Nephron (organoid): ENCODE data around the gene CLPTM1L.

Source experiments
- H3K27ac Mint-ChIP-seq, 3 experiments: 2 replicates each; pipeline ENCODE4 v1.8.0; 2020; ENCODE audit warnings: mixed read lengths in 3 of 3, mild to moderate bottlenecking in 2 of 3, moderate library complexity in 1 of 3
- H3K27me3 Mint-ChIP-seq: 2 replicates; pipeline ENCODE4 v1.8.0; 2021; ENCODE audit warnings: low read depth, mild to moderate bottlenecking, moderate library complexity, mixed read lengths
- H3K36me3 Mint-ChIP-seq: 2 replicates; pipeline ENCODE4 v1.8.0; 2020; ENCODE audit warnings: low read depth, mixed read lengths
- H3K4me1 Mint-ChIP-seq: 2 replicates; pipeline ENCODE4 v1.8.0; 2020; ENCODE audit warnings: mixed read lengths
- H3K4me3 Mint-ChIP-seq, 3 experiments: 2 replicates each; pipeline ENCODE4 v1.8.0; 2020; ENCODE audit warnings: mild to moderate bottlenecking in 3 of 3, mixed read lengths in 3 of 3, moderate library complexity in 2 of 3
- H3K9me3 Mint-ChIP-seq: 2 replicates; pipeline ENCODE4 v1.8.0; 2020; ENCODE audit warnings: mixed read lengths
- TF ChIP-seq, protein P1 (sequence below), 3 experiments: fragments of 200-600 bp; sonication (generic); IDR thresholded peaks; one replicate each; pipeline ENCODE4 v1.5.0; 2021; ENCODE audit warnings: antibody characterized with exemption in 3 of 3; ENCODE audit not compliant: unreplicated experiment in 3 of 3

Gene CLPTM1L

DNA sequence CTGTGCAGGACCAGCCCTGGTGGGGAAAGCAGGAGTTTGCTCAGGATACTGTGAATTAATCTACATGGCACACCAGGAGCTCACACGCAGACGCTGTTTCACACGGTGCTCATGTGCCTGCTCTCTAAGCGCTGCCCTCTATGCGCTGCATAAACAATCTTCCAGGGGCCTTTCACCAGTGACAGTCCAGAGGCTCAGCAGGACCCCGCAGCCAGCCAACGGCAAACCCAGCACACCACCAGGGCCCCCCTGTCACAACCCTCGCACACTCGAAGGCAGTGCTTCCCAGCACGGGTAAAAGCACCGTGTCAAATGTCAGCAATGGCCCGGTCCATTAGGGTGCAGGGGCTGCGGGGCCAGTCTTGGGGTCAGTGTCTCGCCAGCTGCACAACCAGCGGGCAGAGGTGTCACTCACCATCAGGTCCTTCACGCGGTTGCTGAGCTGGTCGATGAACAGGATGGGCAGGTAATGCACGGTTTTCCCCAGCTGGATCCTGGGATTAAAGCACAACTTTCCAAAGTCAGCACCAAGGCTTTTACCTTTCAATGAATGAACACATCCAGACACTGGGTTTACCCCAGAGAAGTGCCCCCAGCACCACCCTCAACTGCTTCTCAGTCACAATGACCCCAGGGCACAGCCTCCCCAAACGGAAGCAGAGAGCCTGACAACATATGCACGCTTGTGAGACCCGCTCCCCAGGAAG is 7.3 kb downstream of the CLPTM1L start:
- H3K9me3 Mint-ChIP-seq: no peaks in the 10 kb centered on the region
- TF ChIP-seq, protein P1, sequence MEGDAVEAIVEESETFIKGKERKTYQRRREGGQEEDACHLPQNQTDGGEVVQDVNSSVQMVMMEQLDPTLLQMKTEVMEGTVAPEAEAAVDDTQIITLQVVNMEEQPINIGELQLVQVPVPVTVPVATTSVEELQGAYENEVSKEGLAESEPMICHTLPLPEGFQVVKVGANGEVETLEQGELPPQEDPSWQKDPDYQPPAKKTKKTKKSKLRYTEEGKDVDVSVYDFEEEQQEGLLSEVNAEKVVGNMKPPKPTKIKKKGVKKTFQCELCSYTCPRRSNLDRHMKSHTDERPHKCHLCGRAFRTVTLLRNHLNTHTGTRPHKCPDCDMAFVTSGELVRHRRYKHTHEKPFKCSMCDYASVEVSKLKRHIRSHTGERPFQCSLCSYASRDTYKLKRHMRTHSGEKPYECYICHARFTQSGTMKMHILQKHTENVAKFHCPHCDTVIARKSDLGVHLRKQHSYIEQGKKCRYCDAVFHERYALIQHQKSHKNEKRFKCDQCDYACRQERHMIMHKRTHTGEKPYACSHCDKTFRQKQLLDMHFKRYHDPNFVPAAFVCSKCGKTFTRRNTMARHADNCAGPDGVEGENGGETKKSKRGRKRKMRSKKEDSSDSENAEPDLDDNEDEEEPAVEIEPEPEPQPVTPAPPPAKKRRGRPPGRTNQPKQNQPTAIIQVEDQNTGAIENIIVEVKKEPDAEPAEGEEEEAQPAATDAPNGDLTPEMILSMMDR (IDR thresholded peaks at IDR 0.05; ENCODE audit: unreplicated experiment in 3 of 3): no peak
- H3K27ac Mint-ChIP-seq: peak overlapping the region in 2 of 3 experiments; percentile 94 to 95
- H3K36me3 Mint-ChIP-seq: peaks cover 56% of the 10 kb centered on the region
- no peak overlapping the region for H3K4me3 Mint-ChIP-seq
- no peaks in the 10 kb centered on the region for H3K4me1 Mint-ChIP-seq
- no peaks in the 10 kb centered on the region for H3K27me3 Mint-ChIP-seq

DNA sequence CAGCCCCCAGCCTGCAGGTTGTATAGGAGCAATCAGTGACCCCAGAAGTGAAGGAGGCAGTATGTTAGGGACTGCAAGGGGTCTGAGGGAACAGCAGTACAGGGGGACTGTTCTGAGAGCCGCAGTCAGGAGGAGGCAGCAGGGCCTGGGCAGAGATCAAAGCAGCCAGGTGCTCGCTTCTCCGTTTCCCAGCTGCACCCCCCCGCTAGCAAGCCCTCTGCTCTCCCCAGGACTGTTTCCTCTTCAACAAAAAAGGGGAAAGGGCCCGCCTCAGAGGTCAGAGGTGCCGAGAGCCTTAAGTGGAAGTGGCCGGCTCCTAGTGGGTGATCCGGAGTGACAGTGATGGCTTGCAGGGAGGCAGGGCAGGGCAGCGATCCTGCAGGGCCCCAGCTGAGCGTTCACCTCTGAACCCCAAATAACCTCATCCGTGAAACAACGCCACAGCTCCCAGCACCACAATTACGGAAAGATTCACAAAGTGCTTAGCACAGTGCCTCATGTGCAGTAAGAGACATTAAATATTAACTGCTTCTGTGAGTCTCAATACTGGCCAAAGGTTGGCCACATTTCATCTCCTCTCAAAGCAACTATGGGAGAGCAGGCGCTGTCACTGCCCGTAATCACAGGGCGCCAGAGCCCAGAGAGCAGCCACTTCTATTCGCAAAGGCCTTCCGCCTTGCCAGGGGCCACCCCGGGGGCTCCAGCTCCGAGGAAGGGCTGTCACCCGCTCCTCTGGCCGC is 8.0 kb downstream of the CLPTM1L start:
- Mint-ChIP-seq H3K27me3 (no peaks in the 10 kb centered on the region), H3K27ac (peak overlapping the region; percentile 50 to 95 (median 94)), H3K4me1 (no peaks in the 10 kb centered on the region), H3K9me3 (no peaks in the 10 kb centered on the region), H3K4me3 (peak overlapping the region in 1 of 3 experiments; percentile 12), H3K36me3 (peaks cover 62% of the 10 kb centered on the region)
- TF ChIP-seq, protein P1 (IDR thresholded peaks at IDR 0.05; ENCODE audit: unreplicated experiment in 3 of 3): no peak

DNA sequence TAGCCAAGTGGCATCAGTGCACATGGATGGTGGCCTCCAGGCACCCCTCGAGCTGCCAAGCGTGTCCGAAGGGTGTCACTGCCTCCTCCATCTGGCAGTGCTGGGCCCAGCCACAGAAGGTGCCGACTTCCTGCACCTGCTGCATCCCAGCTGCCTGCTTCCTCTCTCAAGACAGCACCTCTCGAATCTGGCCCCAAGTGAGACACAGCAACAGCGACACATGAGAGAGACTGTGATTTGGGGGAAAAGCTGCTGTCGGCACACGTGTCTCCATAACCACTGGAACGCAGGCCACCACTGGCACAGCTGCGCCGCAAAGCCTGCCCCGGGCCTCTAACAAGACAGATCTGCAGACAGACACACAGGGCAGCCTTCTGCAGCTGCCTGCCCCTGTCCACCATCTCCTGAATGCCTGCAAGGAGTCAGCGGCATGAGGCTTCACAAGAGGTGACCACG is 8.8 kb downstream of the CLPTM1L start:
- no peaks in the 10 kb centered on the region for H3K9me3 Mint-ChIP-seq
- TF ChIP-seq, protein P1 (IDR thresholded peaks at IDR 0.05; ENCODE audit: unreplicated experiment in 3 of 3): no peak
- H3K4me3 Mint-ChIP-seq: no peak overlapping the region
- H3K27me3 Mint-ChIP-seq: no peaks in the 10 kb centered on the region
- peak overlapping the region in 2 of 3 experiments; percentile 50 to 94 for H3K27ac Mint-ChIP-seq
- H3K4me1 Mint-ChIP-seq: no peaks in the 10 kb centered on the region
- peaks cover 60% of the 10 kb centered on the region for H3K36me3 Mint-ChIP-seq

GRCh38 chr5:1335540-1336095 is 9.3 kb downstream of the CLPTM1L start:
- peaks cover 61% of the 10 kb centered on the region for H3K36me3 Mint-ChIP-seq
- no peak overlapping the region for H3K4me3 Mint-ChIP-seq
- no peaks in the 10 kb centered on the region for H3K27me3 Mint-ChIP-seq
- no peaks in the 10 kb centered on the region for H3K4me1 Mint-ChIP-seq
- H3K9me3 Mint-ChIP-seq: no peaks in the 10 kb centered on the region
- TF ChIP-seq, protein P1 (IDR thresholded peaks at IDR 0.05; ENCODE audit: unreplicated experiment in 3 of 3): no peak
- H3K27ac Mint-ChIP-seq: no peak overlapping the region

- Mint-ChIP-seq H3K9me3 (no peaks in the 10 kb centered on the region), H3K36me3 (peaks cover 63% of the 10 kb centered on the region), H3K27ac (no peak overlapping the region), H3K4me3 (no peak overlapping the region), H3K4me1 (no peaks in the 10 kb centered on the region), H3K27me3 (no peaks in the 10 kb centered on the region)
- TF ChIP-seq, protein P1 (IDR thresholded peaks at IDR 0.05; ENCODE audit: unreplicated experiment in 3 of 3): no peak
Observed at GRCh38 chr5:1334831-1335539, 9.9 kb downstream of the CLPTM1L start.
